Small intestine (tissue), 7 donors: Measurements from ENCODE around the gene ACACB. TPM values are rescaled to one million over a fixed set of nuclear protein-coding genes. Genes with fewer than 3 reads are reported as not detected.

ENCODE experiments used
- DNase-seq, 2 donors: peaks; one replicate each; pipeline versions ENCODE4 v3.0.0 to v3.0.0-alpha.2; 2013
- FAIRE-seq: peaks from 2 replicates; lab custom pipeline; 2012; peaks lifted over from hg19 to GRCh38; lab: Jason Lieb, UNC
- H3K27ac ChIP-seq, 3 donors: one replicate each; pipeline ENCODE4 v1.5.1; 2013; ENCODE audit warnings: low read length in 2 of 3, mild to moderate bottlenecking in 2 of 3, control low read depth in 1 of 3, inconsistent platforms in 1 of 3, low read depth in 1 of 3, moderate library complexity in 1 of 3
- H3K27me3 ChIP-seq, 3 donors: one replicate each; pipeline ENCODE4 v1.6.1; 2013; ENCODE audit warnings: low read length in 3 of 3, inconsistent platforms in 1 of 3; ENCODE audit not compliant: control insufficient read depth in 3 of 3, insufficient read depth in 3 of 3
- H3K36me3 ChIP-seq, 3 donors: one replicate each; pipeline ENCODE4 v1.6.1; 2013; ENCODE audit warnings: low read length in 3 of 3, inconsistent platforms in 1 of 3, low read depth in 1 of 3, mild to moderate bottlenecking in 1 of 3, moderate library complexity in 1 of 3; ENCODE audit not compliant: control insufficient read depth in 3 of 3, insufficient read depth in 2 of 3
- H3K4me1 ChIP-seq, 3 donors: one replicate each; pipeline ENCODE4 v1.6.1; 2013; ENCODE audit warnings: low read length in 2 of 3, inconsistent platforms in 1 of 3, low read depth in 1 of 3, mild to moderate bottlenecking in 1 of 3, moderate library complexity in 1 of 3; ENCODE audit not compliant: control insufficient read depth in 3 of 3, insufficient read depth in 2 of 3
- H3K4me3 ChIP-seq, 3 donors: one replicate each; pipeline ENCODE4 v1.5.1; 2013; ENCODE audit warnings: low read length in 3 of 3, control low read depth in 1 of 3, inconsistent platforms in 1 of 3, low read depth in 1 of 3, mild to moderate bottlenecking in 1 of 3, moderate library complexity in 1 of 3
- H3K9me3 ChIP-seq, 2 donors: one replicate each; pipeline ENCODE4 v1.6.1; 2013; ENCODE audit warnings: low read depth in 1 of 2, low read length in 1 of 2; ENCODE audit not compliant: control insufficient read depth in 2 of 2, insufficient read depth in 1 of 2
- WGBS, 3 donors: extraction: QIAGEN DNeasy Blood & Tissue Kit; methylation state at CpG; one replicate each; pipeline ENCODE4 v1.1.7; 2013; 5-methylcytosine and 5-hydroxymethylcytosine counted together
- polyA plus RNA-seq, 4 donors: library from polyadenylated mRNA; stranded (reverse) in 3 of 4; unstranded in 1 of 4; fragments of 200-250 nt in 3 of 4; fragments of 120-200 nt in 1 of 4; gene quantifications; one replicate each; pipeline versions ENCODE4 v1.2.1 to v1.2.3, GENCODE V29; 2013
- donor health status: healthy with polysubstance abuse.
- donor health status: control.
- donor health status: control.
- donor health status: Bipolar disorder and iron deficiency.
- donor health status: healthy.

Gene ACACB
- polyA plus RNA-seq, 4 donors: 7.0 to 40.5 (median 14.1) TPM

- H3K9me3 ChIP-seq: peaks cover 0 to 10% of the 10 kb centered on the region in 2 donors
- H3K27ac ChIP-seq: no peak overlapping the region
- peaks cover 0 to 29% (median 9%) of the 10 kb centered on the region in 3 donors for H3K36me3 ChIP-seq
- DNase-seq (no peak), FAIRE-seq (no peak)
- no peak overlapping the region for H3K4me3 ChIP-seq
- H3K4me1 ChIP-seq: no peaks in the 10 kb centered on the region
- WGBS, 3 donors: 67 to 75% (median 71%) methylated on average over 3 of the region's 3 CpGs
- peaks cover 0 to 5% (median 0%) of the 10 kb centered on the region in 3 donors for H3K27me3 ChIP-seq
These were observed 153.0 kb downstream of the ACACB start for GRCh38 chr12:109269428-109269827.

GRCh38 chr12:109270494-109270893, 154.1 kb downstream of the ACACB start:
- DNase-seq (no peak), FAIRE-seq (no peak)
- peaks cover 0 to 5% (median 0%) of the 10 kb centered on the region in 3 donors for H3K27me3 ChIP-seq
- no peaks in the 10 kb centered on the region for H3K4me1 ChIP-seq
- peaks cover 0 to 10% of the 10 kb centered on the region in 2 donors for H3K9me3 ChIP-seq
- no peak overlapping the region for H3K27ac ChIP-seq
- H3K4me3 ChIP-seq: no peak overlapping the region
- 3 to 41% (median 31%) methylated on average over 1 of the region's 1 CpG for WGBS, 3 donors
- H3K36me3 ChIP-seq: peaks cover 0 to 18% (median 3%) of the 10 kb centered on the region in 3 donors

GRCh38 chr12:109271418-109271817, 155.0 kb downstream of the ACACB start:
- Histone ChIP-seq H3K27me3 (peaks cover 0 to 5% (median 0%) of the 10 kb centered on the region in 3 donors), H3K27ac (no peak overlapping the region), H3K4me3 (no peak overlapping the region), H3K36me3 (peaks cover 0 to 9% (median 1%) of the 10 kb centered on the region in 3 donors), H3K9me3 (peaks cover 0 to 10% of the 10 kb centered on the region in 2 donors), H3K4me1 (no peaks in the 10 kb centered on the region)
- no peak for FAIRE-seq
- 93 to 95% (median 94%) methylated on average over 3 of the region's 3 CpGs for WGBS, 3 donors
- DNase-seq: no peak

GRCh38 chr12:109273354-109273753, 157.0 kb downstream of the ACACB start:
- H3K4me3 ChIP-seq: no peak overlapping the region
- peaks cover 0 to 10% of the 10 kb centered on the region in 2 donors for H3K9me3 ChIP-seq
- H3K27ac ChIP-seq: no peak overlapping the region
- FAIRE-seq (no peak), DNase-seq (no peak)
- H3K36me3 ChIP-seq: peaks cover 0 to 2% (median 0%) of the 10 kb centered on the region in 3 donors
- no peaks in the 10 kb centered on the region for H3K4me1 ChIP-seq
- WGBS, 3 donors: 12 to 31% (median 21%) methylated on average over 15 to 16 of the region's 16 CpGs
- peaks cover 0 to 5% (median 0%) of the 10 kb centered on the region in 3 donors for H3K27me3 ChIP-seq

GRCh38 chr12:109274381-109274780, 158.0 kb downstream of the ACACB start:
- Histone ChIP-seq H3K4me1 (no peaks in the 10 kb centered on the region), H3K9me3 (peaks cover 0 to 10% of the 10 kb centered on the region in 2 donors), H3K36me3 (no peaks in the 10 kb centered on the region), H3K27ac (no peak overlapping the region), H3K27me3 (peaks cover 0 to 5% (median 0%) of the 10 kb centered on the region in 3 donors), H3K4me3 (no peak overlapping the region)
- FAIRE-seq: no peak
- whole genome bisulfite sequencing, 3 donors: 32 to 77% (median 65%) methylated on average over 1 of the region's 1 CpG
- DNase-seq: no peak

- H3K27ac ChIP-seq: no peak overlapping the region
- 62 to 71% (median 71%) methylated on average over 4 of the region's 4 CpGs for WGBS, 3 donors
- no peaks in the 10 kb centered on the region for H3K36me3 ChIP-seq
- peaks cover 0 to 9% of the 10 kb centered on the region in 2 donors for H3K9me3 ChIP-seq
- H3K4me3 ChIP-seq: no peak overlapping the region
- no peak for FAIRE-seq
- peaks cover 0 to 5% (median 0%) of the 10 kb centered on the region in 3 donors for H3K27me3 ChIP-seq
- no peaks in the 10 kb centered on the region for H3K4me1 ChIP-seq
- no peak for DNase-seq
These were observed 158.8 kb downstream of the ACACB start for GRCh38 chr12:109275173-109275572.

GRCh38 chr12:109276160-109276559, 159.8 kb downstream of the ACACB start:
- 88 to 93% (median 92%) methylated on average over 5 of the region's 5 CpGs for WGBS, 3 donors
- H3K4me3 ChIP-seq: no peak overlapping the region

GRCh38 chr12:109277255-109277898, 161.0 kb downstream of the ACACB start:
- H3K36me3 ChIP-seq: no peaks in the 10 kb centered on the region
- no peak overlapping the region for H3K27ac ChIP-seq
- peaks cover 0 to 5% (median 0%) of the 10 kb centered on the region in 3 donors for H3K27me3 ChIP-seq
- H3K9me3 ChIP-seq: no peaks in the 10 kb centered on the region
- FAIRE-seq (no peak), DNase-seq (no peak)
- no peak overlapping the region for H3K4me3 ChIP-seq
- 86 to 92% (median 90%) methylated on average over 8 of the region's 8 CpGs for WGBS, 3 donors
- no peaks in the 10 kb centered on the region for H3K4me1 ChIP-seq

More at GRCh38 chr12:109276160-109276559, 159.8 kb downstream of the ACACB start:
- no peaks in the 10 kb centered on the region for H3K9me3 ChIP-seq
- no peaks in the 10 kb centered on the region for H3K4me1 ChIP-seq
- H3K36me3 ChIP-seq: no peaks in the 10 kb centered on the region
- no peak overlapping the region for H3K27ac ChIP-seq
- DNase-seq: no peak
- FAIRE-seq: no peak
- H3K27me3 ChIP-seq: peaks cover 0 to 5% (median 0%) of the 10 kb centered on the region in 3 donors
